ENCODE results near the gene SART3. TPM values are rescaled to one million over a fixed set of nuclear protein-coding genes. Genes with fewer than 3 reads are reported as not detected.

Gene SART3
- total and polyA plus RNA-seq, 2 of the 4 experiments (the other 2 are of a cell fraction), result 22.6 to 37.8 TPM

- Histone ChIP-seq H2AK9ac (replicated peaks; ENCODE audit: low read depth, low read length, poor library complexity) (no peak overlapping the region), H3K9me1 (ENCODE audit: insufficient read depth, low read length) (peaks cover 5% of the 10 kb centered on the region; the same call in 1 of the 2 replicates), H3K27ac (ENCODE audit: insufficient read depth, low read length) (no peak overlapping the region), H3K14ac (replicated peaks; ENCODE audit: low read depth, low read length) (no peak overlapping the region), H2BK5ac (ENCODE audit: low read depth, low read length, poor library complexity, severe bottlenecking) (no peak overlapping the region), H2BK15ac (ENCODE audit: low read depth, low read length) (no peak overlapping the region; the same call in 2 of the 3 replicates), H3K4me3 (ENCODE audit: insufficient read depth, low read depth, low read length) (no peak overlapping the region), H4K5ac (ENCODE audit: low read depth, low read length) (no peak overlapping the region), H3K4me1 (ENCODE audit: control insufficient read depth, insufficient read depth, low read length) (peaks cover 3% of the 10 kb centered on the region; the same call in 1 of the 2 replicates), H3K56ac (ENCODE audit: extremely low read depth, insufficient read depth, low read length) (no peak overlapping the region), H2BK120ac (ENCODE audit: low read depth, low read length) (no peak overlapping the region), H3K4me2 (ENCODE audit: low read depth, low read length) (no peak overlapping the region), H3K79me1 (ENCODE audit: low read depth in 1 of 2, low read length in 2 of 2) (peaks cover 0 to 5% of the 10 kb centered on the region in 2 experiments; a peak in 2 of 4 replicates), H3K18ac (ENCODE audit: low read depth, low read length) (no peak overlapping the region), H3K23ac (ENCODE audit: low read depth, low read length) (no peak overlapping the region), H3K4ac (ENCODE audit: low read depth, low read length) (no peak overlapping the region; the same call in 1 of the 2 replicates), H2BK20ac (ENCODE audit: low read depth, low read length) (no peak overlapping the region), H2AFZ (replicated peaks; ENCODE audit: low read length, poor library complexity) (no peak overlapping the region), H3K9me3 (ENCODE audit: control insufficient read depth, insufficient read depth, low read length) (no peaks in the 10 kb centered on the region), H4K8ac (ENCODE audit: low read depth in 2 of 2, low read length in 2 of 2) (no peak overlapping the region), H2AK5ac (ENCODE audit: low read depth, low read length) (no peak overlapping the region), H3K27me3 (ENCODE audit: control insufficient read depth, insufficient read depth, low read length) (no peaks in the 10 kb centered on the region), H3K36me3 (ENCODE audit: control insufficient read depth, insufficient read depth, low read length) (no peaks in the 10 kb centered on the region), H4K91ac (ENCODE audit: insufficient read depth, low read depth, low read length) (no peak overlapping the region), H3K9ac (ENCODE audit: low read depth, low read length) (no peak overlapping the region), H4K20me1 (ENCODE audit: insufficient read depth, low read length) (no peaks in the 10 kb centered on the region)
- ChIA-PET CTCF (no interaction called here), POLR2A (ENCODE audit: unreplicated experiment) (no interaction called here)
- DNase-seq, result no peak
- dilution Hi-C loops (cut with HindIII; ENCODE audit: low sequenced_read_pairs, unreplicated experiment), result no loop called here
- no peak for ATAC-seq (ENCODE audit: low read depth)
- in situ Hi-C loops (cut with MboI; ENCODE audit: low sequenced_read_pairs), result no loop called here
- no peak for TF ChIP-seq NFE2L2 (IDR thresholded peaks at IDR 0.05; ENCODE audit: low read depth, low read length)
- no peak for TF ChIP-seq SMC3 (IDR thresholded peaks at IDR 0.05; ENCODE audit: low read depth, low read length)
- no peak for TF ChIP-seq MAFK (IDR thresholded peaks at IDR 0.05; ENCODE audit: low read depth, low read length)
- no peak for TF ChIP-seq RFX5 (IDR thresholded peaks at IDR 0.05; ENCODE audit: low read depth, low read length)
- TF ChIP-seq MAZ (IDR thresholded peaks at IDR 0.05; ENCODE audit: borderline replicate concordance, low read depth, low read length), result no peak
- no peak for TF ChIP-seq MXI1 (IDR thresholded peaks at IDR 0.05; ENCODE audit: borderline replicate concordance, low read depth, low read length)
- no peak for TF ChIP-seq ELK1 (IDR thresholded peaks at IDR 0.05; ENCODE audit: borderline replicate concordance, low read depth, low read length)
- WGBS, 2 experiments (ENCODE audit: extremely low coverage in 2 of 2, insufficient read length in 1 of 2), result 79% methylated on average over 6 of the region's 10 CpGs; no CpG with 5 or more reads in 1 of the 2 experiments
- BruUV-seq (replicated peaks), result no TSS peak
- intact Hi-C loops (cut with micrococcal nuclease), result no loop called here
Measured at GRCh38 chr12:108599948-108600701, 39.2 kb upstream of the SART3 start.

All from IMR-90 (cell line).